HepG2 (cell line): Measurements from ENCODE around the gene TTLL7. TPM values are rescaled to one million over a fixed set of nuclear protein-coding genes. Genes with fewer than 3 reads are reported as not detected.

Experiments used
- ATAC-seq: fragments of 200-7000 bp; cut with Tn5 transposase; 3 replicates; pipeline ENCODE4 v1.9.1; 2020; ENCODE audit warnings: mild to moderate bottlenecking, moderate library complexity
- BruUV-seq: library from RNA; stranded (reverse); fragments of 400-500 nt; replicated peaks from 2 replicates; lab custom pipeline; 2021; lab: Mats Ljungman, UMichigan
- CTCF ChIA-PET: fragments of 300-600 bp; formaldehyde crosslinking; extraction: SDS; loops from one replicate; lab custom pipeline; 2021; ENCODE audit warnings: low total read pairs, inconsistent platforms, low intra/inter-chr PET ratio; lab: Yijun Ruan, JAX
- POLR2A ChIA-PET: fragments of 350-600 bp; sonication (Branson Sonifier 250); formaldehyde crosslinking; loops from one replicate; lab custom pipeline; 2020; ENCODE audit warnings: antibody characterized with exemption, inconsistent platforms; lab: Yijun Ruan, JAX
- DNase-seq: peaks from one replicate; pipeline ENCODE4 v3.0.0-alpha.2; 2015; ENCODE audit warnings: low spot score
- FAIRE-seq: peaks from 3 replicates; lab custom pipeline; 2011; peaks lifted over from hg19 to GRCh38; lab: Jason Lieb, UNC
- H2AFZ ChIP-seq: one replicate; pipeline ENCODE4 v1.6.1; 2011; ENCODE audit warnings: low read length, inconsistent platforms
- H3K27ac ChIP-seq: fragments of 300-600 bp; 3 replicates; pipeline ENCODE4 v1.8.0; 2011; ENCODE audit warnings: mixed run types, mild to moderate bottlenecking, mixed read lengths, low read length, inconsistent platforms; ENCODE audit not compliant: insufficient read depth; ENCODE audit errors: extremely low read length
- H3K27me3 ChIP-seq, 2 experiments: fragments of 200-600 bp in 1 of 2; 2 replicates in 1 of 2; 3 replicates in 1 of 2; pipeline versions ENCODE4 v1.6.0 to v1.8.0; 2011; ENCODE audit warnings: low read length in 2 of 2, mild to moderate bottlenecking in 2 of 2, moderate library complexity in 2 of 2, inconsistent platforms in 1 of 2; ENCODE audit not compliant: insufficient read depth in 2 of 2, control insufficient read depth in 1 of 2
- H3K36me3 ChIP-seq, 2 experiments: fragments of 200-600 bp in 1 of 2; replicated peaks in 1 of 2; 2 replicates in 1 of 2; 3 replicates in 1 of 2; pipeline versions ENCODE4 v1.5.1 to v1.8.0; 2011; ENCODE audit warnings: low read length in 2 of 2, inconsistent platforms in 1 of 2; ENCODE audit not compliant: insufficient read depth in 2 of 2, control insufficient read depth in 1 of 2
- H3K4me1 ChIP-seq: 2 replicates; pipeline ENCODE4 v1.5.1; 2012; ENCODE audit warnings: low read length, inconsistent platforms; ENCODE audit not compliant: insufficient read depth
- H3K4me2 ChIP-seq: 2 replicates; pipeline ENCODE4 v1.6.0; 2011; ENCODE audit warnings: low read depth, low read length, inconsistent platforms
- H3K4me3 ChIP-seq, 3 experiments: fragments of 200-600 bp in 1 of 3; sonication (generic), shearing (Covaris generic) in 1 of 3; replicated peaks in 1 of 3; 2 replicates each; pipeline ENCODE4 v1.5.1; 2011 to 2016; ENCODE audit warnings: low read length in 3 of 3, inconsistent platforms in 2 of 3, low read depth in 2 of 3, mild to moderate bottlenecking in 2 of 3, control low read depth in 1 of 3, mixed read lengths in 1 of 3; ENCODE audit not compliant: insufficient read depth in 1 of 3
- H3K79me2 ChIP-seq: one replicate; pipeline ENCODE4 v1.6.1; 2011; ENCODE audit warnings: low read length, inconsistent platforms; ENCODE audit not compliant: insufficient read depth
- H3K9ac ChIP-seq: 2 replicates; pipeline ENCODE4 v1.6.0; 2011; ENCODE audit warnings: mild to moderate bottlenecking, low read depth, low read length, inconsistent platforms; ENCODE audit not compliant: insufficient read depth
- H3K9me3 ChIP-seq: 2 replicates; pipeline ENCODE4 v1.5.1; 2012; ENCODE audit warnings: mild to moderate bottlenecking, low read length
- H4K20me1 ChIP-seq: 2 replicates; pipeline ENCODE4 v1.6.0; 2011; ENCODE audit warnings: inconsistent platforms, mild to moderate bottlenecking, low read length, moderate library complexity; ENCODE audit not compliant: insufficient read depth
- AHR ChIP-seq: IDR thresholded peaks from 2 replicates; pipeline ENCODE4 v1.6.1; 2018; ENCODE audit warnings: missing genetic modification reagents, missing compliant biosample characterization
- CBX5 ChIP-seq: sonication (generic); formaldehyde crosslinking; IDR thresholded peaks from 2 replicates; pipeline ENCODE4 v1.4.0; 2020; ENCODE audit warnings: missing genetic modification reagents, borderline replicate concordance
- FOSL1 ChIP-seq: sonication (generic); formaldehyde crosslinking; IDR thresholded peaks from 2 replicates; pipeline ENCODE4 v1.9.0; 2021; ENCODE audit warnings: missing genetic modification reagents, borderline replicate concordance
- HDAC2 ChIP-seq: sonication (generic); formaldehyde crosslinking; IDR thresholded peaks from 2 replicates; pipeline ENCODE4 v1.4.0; 2020; ENCODE audit warnings: missing genetic modification reagents
- POLR2AphosphoS2 ChIP-seq: IDR thresholded peaks from 2 replicates; pipeline ENCODE4 v1.6.1; 2011; ENCODE audit warnings: low read depth, low read length, improper control_type of control experiment
- ZNF20 ChIP-seq: sonication (generic); formaldehyde crosslinking; IDR thresholded peaks from 2 replicates; pipeline ENCODE4 v1.4.0; 2020; ENCODE audit warnings: mild to moderate bottlenecking, moderate library complexity, missing genetic modification reagents
- ZNF234 ChIP-seq: sonication (generic); formaldehyde crosslinking; conservative IDR thresholded peaks from 2 replicates; pipeline ENCODE4 v1.5.1; 2020; ENCODE audit warnings: mild to moderate bottlenecking, missing genetic modification reagents
- ZNF326 ChIP-seq: sonication (generic); formaldehyde crosslinking; IDR thresholded peaks from 2 replicates; pipeline ENCODE4 v1.4.0; 2020; ENCODE audit warnings: missing genetic modification reagents, borderline replicate concordance
- ZNF619 ChIP-seq: sonication (generic); formaldehyde crosslinking; IDR thresholded peaks from 2 replicates; pipeline ENCODE4 v1.4.0; 2020; ENCODE audit warnings: mild to moderate bottlenecking, missing genetic modification reagents
- WGBS: methylation state at CpG from one replicate; pipeline ENCODE4 v1.1.6; 2017; ENCODE audit warnings: low lambda C conversion rate; 5-methylcytosine and 5-hydroxymethylcytosine counted together
- in situ Hi-C: cut with HindIII; loops from 2 replicates; pipeline ENCODE4 v1.10.0; 2017; ENCODE audit warnings: low pct_unique_long_range_greater_than_20kb; ENCODE audit not compliant: extremely low pct_ligation_motif_present
- intact Hi-C: fragments of 100-400 bp; cut with micrococcal nuclease; formaldehyde crosslinking; loops from one replicate; pipeline ENCODE4 v1.10.0; 2022; ENCODE audit not compliant: unreplicated experiment
- polyA plus RNA-seq, 8 experiments: library from polyadenylated mRNA; depleted of rRNA in 3 of 8; stranded (reverse) in 7 of 8; unstranded in 1 of 8; fragments of >200 nt; fragmentation: Illumina TruSeq in 4 of 8; extraction: Trizol in 4 of 8; gene quantifications; 2 replicates each; pipeline versions ENCODE4 v1.2.1 to v1.2.3, GENCODE V29; 2011 to 2016; ENCODE audit warnings: low read depth in 4 of 8, missing spikeins in 1 of 8, mixed read lengths in 1 of 8; ENCODE audit not compliant: insufficient read depth in 1 of 8
- total RNA-seq, 5 experiments: library from RNA; depleted of rRNA; stranded (reverse); fragments of >200 nt; fragmentation: Illumina TruSeq; extraction: Trizol; gene quantifications; 2 replicates each; pipeline ENCODE4 v1.2.3, GENCODE V29; 2016; ENCODE audit warnings: low read depth in 1 of 5
- TF ChIP-seq, protein P1 (sequence below): sonication (generic); formaldehyde crosslinking; conservative IDR thresholded peaks from 2 replicates; pipeline ENCODE4 v1.4.0; 2020; ENCODE audit warnings: missing genetic modification reagents
- TF ChIP-seq, protein P2 (sequence below): sonication (generic); formaldehyde crosslinking; IDR thresholded peaks from 2 replicates; pipeline ENCODE4 v1.8.0; 2022; ENCODE audit warnings: missing genetic modification reagents, mild to moderate bottlenecking, moderate library complexity, borderline replicate concordance

Gene TTLL7
- total and polyA plus RNA-seq, 2 of the 13 experiments (the other 11 are each of a cell fraction or from before 2014, with no cell fraction given): 0.07 to 0.22 TPM

DNA sequence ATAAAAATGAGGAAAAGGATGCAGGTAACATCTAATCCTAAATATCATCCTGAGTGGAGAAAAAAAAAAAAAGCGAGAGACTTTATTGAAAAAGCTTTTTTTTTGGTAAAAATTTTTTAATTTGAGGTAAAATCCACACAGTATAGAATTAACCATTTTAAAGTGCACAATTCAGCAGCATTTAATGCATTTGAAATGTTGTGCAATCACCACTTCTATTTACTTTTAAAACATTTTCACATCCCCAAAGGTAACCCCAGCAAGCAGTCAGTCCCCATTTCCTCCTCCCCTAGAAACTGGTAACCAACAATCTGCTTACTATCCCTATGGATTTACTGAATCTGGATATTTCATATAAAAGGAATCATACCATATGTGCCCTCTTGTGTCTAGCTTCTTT, 166.7 kb downstream of the TTLL7 start:
- CTCF ChIA-PET: no interaction called here
- FAIRE-seq (no peak), ATAC-seq (no peak), DNase-seq (no peak)
- no peak overlapping the region for H2AFZ ChIP-seq
- 18% methylated on average over 1 of the region's 1 CpG for WGBS
- POLR2A ChIA-PET: no interaction called here
- H3K36me3 ChIP-seq: no peaks in the 10 kb centered on the region
- H3K9me3 ChIP-seq: peaks cover 36% of the 10 kb centered on the region
- no peak overlapping the region for H3K9ac ChIP-seq
- H3K4me1 ChIP-seq: no peaks in the 10 kb centered on the region
- H3K27ac ChIP-seq: no peak overlapping the region
- TF ChIP-seq ZNF20 (CRISPR knock-in tag) (no peak), FOSL1 (CRISPR knock-in tag) (no peak), HDAC2 (CRISPR knock-in tag) (no peak), POLR2AphosphoS2 (no peak), ZNF619 (CRISPR knock-in tag) (no peak), AHR (CRISPR knock-in tag) (no peak), CBX5 (CRISPR knock-in tag) (no peak), ZNF326 (CRISPR knock-in tag) (no peak), ZNF234 (CRISPR knock-in tag) (no peak)
- TF ChIP-seq, protein P1, sequence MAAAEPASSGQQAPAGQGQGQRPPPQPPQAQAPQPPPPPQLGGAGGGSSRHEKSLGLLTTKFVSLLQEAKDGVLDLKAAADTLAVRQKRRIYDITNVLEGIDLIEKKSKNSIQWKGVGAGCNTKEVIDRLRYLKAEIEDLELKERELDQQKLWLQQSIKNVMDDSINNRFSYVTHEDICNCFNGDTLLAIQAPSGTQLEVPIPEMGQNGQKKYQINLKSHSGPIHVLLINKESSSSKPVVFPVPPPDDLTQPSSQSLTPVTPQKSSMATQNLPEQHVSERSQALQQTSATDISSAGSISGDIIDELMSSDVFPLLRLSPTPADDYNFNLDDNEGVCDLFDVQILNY (CRISPR knock-in tag): no peak
- TF ChIP-seq, protein P2, sequence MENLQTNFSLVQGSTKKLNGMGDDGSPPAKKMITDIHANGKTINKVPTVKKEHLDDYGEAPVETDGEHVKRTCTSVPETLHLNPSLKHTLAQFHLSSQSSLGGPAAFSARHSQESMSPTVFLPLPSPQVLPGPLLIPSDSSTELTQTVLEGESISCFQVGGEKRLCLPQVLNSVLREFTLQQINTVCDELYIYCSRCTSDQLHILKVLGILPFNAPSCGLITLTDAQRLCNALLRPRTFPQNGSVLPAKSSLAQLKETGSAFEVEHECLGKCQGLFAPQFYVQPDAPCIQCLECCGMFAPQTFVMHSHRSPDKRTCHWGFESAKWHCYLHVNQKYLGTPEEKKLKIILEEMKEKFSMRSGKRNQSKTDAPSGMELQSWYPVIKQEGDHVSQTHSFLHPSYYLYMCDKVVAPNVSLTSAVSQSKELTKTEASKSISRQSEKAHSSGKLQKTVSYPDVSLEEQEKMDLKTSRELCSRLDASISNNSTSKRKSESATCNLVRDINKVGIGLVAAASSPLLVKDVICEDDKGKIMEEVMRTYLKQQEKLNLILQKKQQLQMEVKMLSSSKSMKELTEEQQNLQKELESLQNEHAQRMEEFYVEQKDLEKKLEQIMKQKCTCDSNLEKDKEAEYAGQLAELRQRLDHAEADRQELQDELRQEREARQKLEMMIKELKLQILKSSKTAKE (CRISPR knock-in tag): no peak
- no peaks in the 10 kb centered on the region for H3K27me3 ChIP-seq
- no peaks in the 10 kb centered on the region for H4K20me1 ChIP-seq
- no peak overlapping the region for H3K4me3 ChIP-seq
- H3K79me2 ChIP-seq: no peaks in the 10 kb centered on the region
- BruUV-seq: no TSS peak
- in situ Hi-C loops: no loop called here
- no peak overlapping the region for H3K4me2 ChIP-seq
- intact Hi-C loops: no loop called here
